Measurements from ENCODE around the gene CETN2. TPM values are rescaled to one million over a fixed set of nuclear protein-coding genes. Genes with fewer than 3 reads are reported as not detected.

The CETN2 gene
- total RNA-seq, 6 experiments from 2014 or later = 8.4 to 11.4 (median 10.9) TPM

DNA sequence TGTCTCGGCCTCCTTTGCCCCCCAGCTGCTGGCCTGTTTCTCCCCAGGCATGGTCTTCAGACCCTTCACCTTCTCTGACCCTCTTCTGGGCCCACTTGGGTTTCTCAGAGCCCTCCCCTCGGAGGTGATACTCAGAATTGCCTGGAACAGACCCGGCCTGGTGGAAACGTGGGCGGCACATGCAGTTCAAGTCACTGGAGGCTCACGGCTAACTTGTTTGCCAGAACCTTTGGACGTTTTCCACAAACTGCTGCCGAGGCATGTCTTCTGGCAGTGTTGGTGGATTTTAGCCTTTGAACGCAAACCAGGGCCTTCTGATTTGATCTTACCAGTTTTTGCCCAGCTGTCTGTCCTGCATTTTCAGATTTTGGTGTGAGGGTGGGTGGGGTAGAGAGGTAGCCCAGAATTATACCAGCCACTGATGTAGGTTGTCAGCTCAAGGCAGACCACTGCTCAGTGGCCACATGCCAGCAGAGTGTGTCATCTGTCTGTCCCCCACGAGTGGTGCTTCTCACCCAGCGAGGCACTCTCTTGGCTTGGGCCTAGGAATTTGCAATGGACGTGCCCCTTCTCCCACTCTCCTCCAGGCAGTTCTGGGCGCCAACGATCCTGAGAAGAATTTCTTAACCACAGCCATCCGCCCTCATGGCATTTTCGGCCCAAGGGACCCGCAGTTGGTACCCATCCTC lies 34.8 kb upstream of the CETN2 start:
- WGBS (ENCODE audit: insufficient coverage, low coverage, low lambda C conversion rate, missing lambda C conversion rate) = 80% methylated on average over 3 of the region's 17 CpGs
- no peaks in the 10 kb centered on the region for H3K9me3 ChIP-seq
- no peaks in the 10 kb centered on the region for H3K4me1 ChIP-seq
- H3K27me3 ChIP-seq = no peaks in the 10 kb centered on the region
- no peak overlapping the region for H3K4me3 ChIP-seq
- DNase-seq = no peak
- intact Hi-C loops (cut with DNase I) = no loop called here
- TF ChIP-seq POLR2A (IDR thresholded peaks at IDR 0.05) = no peak
- TF ChIP-seq, protein P1, sequence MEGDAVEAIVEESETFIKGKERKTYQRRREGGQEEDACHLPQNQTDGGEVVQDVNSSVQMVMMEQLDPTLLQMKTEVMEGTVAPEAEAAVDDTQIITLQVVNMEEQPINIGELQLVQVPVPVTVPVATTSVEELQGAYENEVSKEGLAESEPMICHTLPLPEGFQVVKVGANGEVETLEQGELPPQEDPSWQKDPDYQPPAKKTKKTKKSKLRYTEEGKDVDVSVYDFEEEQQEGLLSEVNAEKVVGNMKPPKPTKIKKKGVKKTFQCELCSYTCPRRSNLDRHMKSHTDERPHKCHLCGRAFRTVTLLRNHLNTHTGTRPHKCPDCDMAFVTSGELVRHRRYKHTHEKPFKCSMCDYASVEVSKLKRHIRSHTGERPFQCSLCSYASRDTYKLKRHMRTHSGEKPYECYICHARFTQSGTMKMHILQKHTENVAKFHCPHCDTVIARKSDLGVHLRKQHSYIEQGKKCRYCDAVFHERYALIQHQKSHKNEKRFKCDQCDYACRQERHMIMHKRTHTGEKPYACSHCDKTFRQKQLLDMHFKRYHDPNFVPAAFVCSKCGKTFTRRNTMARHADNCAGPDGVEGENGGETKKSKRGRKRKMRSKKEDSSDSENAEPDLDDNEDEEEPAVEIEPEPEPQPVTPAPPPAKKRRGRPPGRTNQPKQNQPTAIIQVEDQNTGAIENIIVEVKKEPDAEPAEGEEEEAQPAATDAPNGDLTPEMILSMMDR (IDR thresholded peaks at IDR 0.05) = no peak
- H3K27ac ChIP-seq = no peak overlapping the region
- peaks cover 0 to 43% (median 0%) of the 10 kb centered on the region in 4 donors for H3K36me3 ChIP-seq
- peak in 1 of 4 donors; percentile 39 for ATAC-seq

DNA sequence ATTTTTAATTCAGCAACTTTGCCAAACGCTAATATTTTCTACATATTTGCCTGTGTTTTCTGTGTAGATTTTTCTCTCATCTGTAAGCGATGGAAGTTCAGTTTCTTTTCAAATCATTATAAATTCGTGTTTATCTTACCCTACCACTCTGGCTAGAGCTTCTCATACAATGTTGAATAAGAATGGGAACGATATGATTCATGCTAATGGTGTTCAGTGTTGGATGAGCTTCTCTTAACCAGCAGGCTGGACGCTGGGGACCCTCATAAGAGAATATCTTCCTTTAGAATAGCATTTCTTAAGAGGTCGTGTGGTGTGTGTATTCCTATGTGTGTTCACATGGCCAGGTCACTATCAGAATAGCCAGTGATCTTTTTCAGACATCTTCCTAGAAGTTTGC lies 31.3 kb upstream of the CETN2 start:
- ATAC-seq = no peak
- intact Hi-C loops (cut with DNase I) = no loop called here
- Histone ChIP-seq H3K27me3 (no peaks in the 10 kb centered on the region), H3K36me3 (peaks cover 0 to 40% (median 2%) of the 10 kb centered on the region in 4 donors), H3K27ac (no peak overlapping the region), H3K4me1 (no peaks in the 10 kb centered on the region), H3K9me3 (no peaks in the 10 kb centered on the region), H3K4me3 (no peak overlapping the region)
- no peak for TF ChIP-seq POLR2A (IDR thresholded peaks at IDR 0.05)
- TF ChIP-seq, protein P1 (IDR thresholded peaks at IDR 0.05) = no peak
- 59% methylated on average over 6 of the region's 6 CpGs for WGBS (ENCODE audit: insufficient coverage, low coverage, low lambda C conversion rate, missing lambda C conversion rate)
- DNase-seq = no peak

DNA sequence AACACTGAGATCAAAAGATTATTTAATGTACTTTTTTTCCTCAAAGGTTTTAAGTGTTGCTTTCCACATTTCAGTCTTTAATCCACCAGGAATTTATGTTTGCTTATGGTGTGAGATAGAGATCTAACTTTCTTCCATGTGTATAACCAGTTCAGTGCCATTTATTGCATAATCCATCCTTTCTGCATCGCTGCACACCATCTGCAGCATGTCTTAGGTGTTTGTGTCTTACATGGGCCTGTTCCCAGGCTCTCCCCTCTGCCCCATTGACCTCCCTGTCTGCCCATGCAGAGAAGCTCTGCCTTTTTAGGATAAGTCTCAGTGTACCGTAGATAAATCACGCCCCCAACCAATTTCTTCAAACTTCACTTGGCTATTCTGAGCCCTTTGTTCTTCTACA lies 30.6 kb upstream of the CETN2 start:
- no peak for ATAC-seq
- H3K27me3 ChIP-seq = no peaks in the 10 kb centered on the region
- no peak overlapping the region for H3K4me3 ChIP-seq
- intact Hi-C loops (cut with DNase I) = no loop called here
- H3K9me3 ChIP-seq = no peaks in the 10 kb centered on the region
- no peak overlapping the region for H3K27ac ChIP-seq
- H3K36me3 ChIP-seq = peaks cover 0 to 37% (median 2%) of the 10 kb centered on the region in 4 donors
- no peak for DNase-seq
- H3K4me1 ChIP-seq = no peaks in the 10 kb centered on the region
- 75% methylated on average over 3 of the region's 3 CpGs for WGBS (ENCODE audit: insufficient coverage, low coverage, low lambda C conversion rate, missing lambda C conversion rate)
- TF ChIP-seq, protein P1 (IDR thresholded peaks at IDR 0.05) = no peak
- no peak for TF ChIP-seq POLR2A (IDR thresholded peaks at IDR 0.05)

DNA sequence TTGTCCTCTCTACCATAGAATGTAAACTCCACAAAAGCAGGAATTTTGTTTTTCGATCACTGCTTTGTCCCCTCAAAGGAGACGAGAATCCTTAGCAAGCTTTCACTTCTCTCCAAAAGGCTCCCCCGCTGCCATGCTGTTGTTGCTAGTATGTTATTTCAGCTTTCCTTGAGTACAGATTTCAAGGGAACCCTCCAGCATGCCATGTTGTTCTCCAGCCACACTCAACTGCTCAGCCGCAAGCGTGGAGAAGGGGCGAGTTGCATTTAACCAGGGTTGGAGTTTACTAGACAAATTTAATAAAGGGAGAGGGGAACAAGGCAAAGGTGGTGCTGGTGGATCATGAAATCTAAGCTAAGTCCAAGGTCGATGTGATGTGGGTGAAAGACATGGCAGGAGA lies 23.4 kb upstream of the CETN2 start:
- Histone ChIP-seq H3K27me3 (no peaks in the 10 kb centered on the region), H3K9me3 (no peaks in the 10 kb centered on the region), H3K27ac (no peak overlapping the region), H3K36me3 (peaks cover 0 to 23% (median 0%) of the 10 kb centered on the region in 4 donors), H3K4me3 (no peak overlapping the region), H3K4me1 (no peaks in the 10 kb centered on the region)
- ATAC-seq = no peak
- TF ChIP-seq, protein P1 (IDR thresholded peaks at IDR 0.05) = no peak
- TF ChIP-seq POLR2A (IDR thresholded peaks at IDR 0.05) = no peak
- intact Hi-C loops (cut with DNase I) = no loop called here
- WGBS (ENCODE audit: insufficient coverage, low coverage, low lambda C conversion rate, missing lambda C conversion rate) = 75% methylated on average over 7 of the region's 7 CpGs
- DNase-seq = no peak

Measured in right lobe of liver (tissue), 6 donors.